CD4-positive, alpha-beta T cell treated with Interleukin-10 for 1 hour (primary cell): ENCODE measurements around the gene CPNE1.

ENCODE experiments used
- DNase-seq: peaks from one replicate; pipeline ENCODE4 v3.0.0-alpha.2; 2020

Gene CPNE1

DNA sequence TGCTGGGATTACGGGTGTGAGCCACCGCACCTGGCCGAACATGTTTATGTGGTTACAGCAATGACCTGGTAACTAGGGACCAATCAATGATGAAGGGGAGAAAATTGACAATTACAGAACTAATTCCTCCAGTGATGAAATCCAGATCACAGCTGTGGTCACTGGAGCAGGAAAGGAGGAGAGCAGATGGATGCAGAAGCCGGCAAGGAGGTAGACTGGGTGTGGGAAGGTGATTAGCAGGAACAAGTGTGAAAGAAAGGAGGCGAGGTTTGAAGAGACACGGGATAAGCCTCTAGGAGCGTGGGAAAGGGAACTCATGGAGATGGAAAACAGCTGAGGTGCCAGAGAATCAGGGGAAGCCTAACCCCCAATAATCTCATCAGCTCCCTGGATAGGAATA lies 66.2 kb downstream of the CPNE1 start:
- no peak for DNase-seq

DNA sequence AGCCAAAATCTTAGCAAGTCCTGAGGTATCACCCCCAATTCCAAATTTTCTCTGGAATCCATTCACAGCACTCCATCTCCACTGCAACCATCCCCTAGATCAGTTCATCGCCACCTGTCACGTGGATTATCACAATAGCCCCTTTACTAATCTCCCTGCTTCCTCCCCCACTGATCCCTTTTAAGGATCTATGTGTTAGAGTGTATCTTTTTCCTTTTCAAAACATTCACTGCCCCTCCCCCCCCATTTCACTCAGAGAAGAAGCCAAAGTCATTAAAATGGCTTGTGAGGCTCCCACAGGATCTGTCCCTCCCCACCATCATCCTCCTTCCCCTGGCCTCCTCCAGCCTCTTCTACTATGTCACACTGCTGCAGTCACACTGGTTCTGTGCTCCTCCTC lies 67.5 kb downstream of the CPNE1 start:
- DNase-seq = no peak

DNA sequence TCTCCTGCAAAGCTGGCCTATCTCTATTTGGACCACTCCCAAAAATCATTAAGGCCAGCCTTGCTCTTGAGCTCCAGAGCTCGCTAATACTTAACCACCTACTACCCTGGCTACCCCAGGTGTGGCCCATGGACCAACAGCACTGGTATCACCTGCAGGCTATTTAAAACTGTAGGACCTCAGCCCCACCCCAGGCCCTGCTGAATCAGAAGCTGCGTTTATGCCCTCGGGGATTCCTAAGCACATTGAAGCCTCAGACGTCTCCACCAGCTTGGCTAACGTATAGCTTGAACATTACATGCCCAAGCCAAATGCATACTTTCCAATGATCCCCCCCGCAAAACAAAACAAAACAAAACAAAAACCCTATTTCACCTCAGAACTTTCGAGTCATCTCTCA lies 68.8 kb downstream of the CPNE1 start:
- no peak for DNase-seq

DNA sequence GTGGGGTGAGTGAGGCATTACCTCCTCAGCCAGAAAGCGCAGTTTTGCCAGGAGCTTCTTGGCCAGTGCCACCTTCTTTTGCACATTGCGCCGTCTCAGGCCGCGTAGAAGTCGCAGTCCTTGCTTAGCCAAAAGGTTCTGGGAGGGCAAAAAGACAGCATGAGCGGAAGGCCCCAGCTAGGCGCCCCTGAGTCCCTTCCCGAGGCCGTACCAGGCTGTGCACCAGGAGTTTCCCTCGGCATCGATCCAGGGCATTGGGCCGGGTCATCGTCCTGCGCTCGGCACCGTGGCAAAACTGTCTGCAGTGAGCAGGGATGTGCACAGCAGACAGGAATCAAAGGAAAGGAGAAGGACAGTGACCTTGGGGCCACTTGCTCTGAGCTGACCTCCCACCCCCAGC lies 69.2 kb downstream of the CPNE1 start:
- no peak for DNase-seq

DNA sequence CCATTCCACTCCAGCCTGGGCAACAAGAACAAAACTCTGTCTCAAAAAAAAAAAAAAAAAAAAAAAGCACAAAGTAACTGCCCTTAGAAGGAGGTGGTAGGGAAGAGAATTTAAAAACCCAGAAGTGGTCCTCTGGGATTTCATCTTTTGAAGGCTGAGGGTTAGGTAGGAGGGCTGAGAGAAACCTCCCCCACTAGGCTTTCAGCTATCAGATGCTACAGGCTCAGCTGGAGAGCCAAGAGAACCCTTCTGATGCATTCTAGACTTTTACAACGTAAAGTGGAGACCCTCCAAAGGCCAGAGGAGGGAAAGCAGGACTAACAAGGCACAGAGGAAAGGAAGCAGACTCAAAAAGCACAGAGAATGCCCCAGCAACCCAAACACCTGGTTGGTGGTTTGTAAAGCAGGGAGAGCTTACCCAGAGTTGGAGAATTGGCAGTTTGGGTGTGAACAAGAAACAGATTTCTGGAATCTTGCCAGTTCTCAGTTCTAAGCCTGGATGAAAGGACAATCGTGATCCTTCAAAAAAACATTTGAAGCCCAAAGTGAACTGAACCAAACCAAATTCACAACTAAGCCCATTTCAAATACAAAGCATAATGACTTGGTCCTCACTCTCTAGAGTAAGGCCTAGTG lies 72.2 kb downstream of the CPNE1 start:
- no peak for DNase-seq

DNA sequence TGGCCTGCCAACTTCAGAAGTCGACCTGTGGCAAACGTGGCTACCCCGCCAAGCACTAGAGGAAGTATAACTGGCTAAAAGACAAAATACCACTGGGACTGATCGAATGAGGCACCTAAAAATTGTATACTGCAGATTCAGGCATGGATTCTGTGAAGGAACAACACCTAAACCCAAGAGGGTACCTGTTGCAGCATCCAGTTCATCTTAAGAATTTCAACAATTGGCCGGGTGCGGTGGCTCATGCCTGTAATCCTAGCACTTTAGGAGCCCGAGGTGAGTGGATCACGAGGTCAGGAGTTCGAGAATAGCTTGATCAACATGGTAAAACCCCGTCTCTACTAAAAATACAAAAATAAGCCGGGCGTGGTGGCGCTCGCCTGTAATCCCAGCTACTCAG lies 76.3 kb downstream of the CPNE1 start:
- no peak for DNase-seq

DNA sequence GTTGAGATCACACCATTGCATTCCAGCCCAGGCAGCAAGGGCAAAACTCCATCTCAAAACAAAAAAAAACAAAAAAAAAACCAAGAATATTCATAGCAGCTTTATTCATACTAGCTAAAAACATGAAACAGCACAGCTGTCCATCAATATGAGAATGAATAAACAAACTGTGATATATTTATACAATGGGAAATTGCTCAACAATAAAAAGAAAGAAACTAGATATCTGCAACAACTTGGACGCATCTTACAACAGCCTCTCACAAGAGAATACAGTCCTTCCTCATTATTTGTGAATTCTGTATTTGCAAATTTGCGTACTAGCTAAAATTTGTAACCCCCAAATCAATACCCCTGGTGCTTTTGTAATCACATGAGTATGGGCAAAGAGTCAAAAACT lies 77.3 kb downstream of the CPNE1 start:
- no peak for DNase-seq

DNA sequence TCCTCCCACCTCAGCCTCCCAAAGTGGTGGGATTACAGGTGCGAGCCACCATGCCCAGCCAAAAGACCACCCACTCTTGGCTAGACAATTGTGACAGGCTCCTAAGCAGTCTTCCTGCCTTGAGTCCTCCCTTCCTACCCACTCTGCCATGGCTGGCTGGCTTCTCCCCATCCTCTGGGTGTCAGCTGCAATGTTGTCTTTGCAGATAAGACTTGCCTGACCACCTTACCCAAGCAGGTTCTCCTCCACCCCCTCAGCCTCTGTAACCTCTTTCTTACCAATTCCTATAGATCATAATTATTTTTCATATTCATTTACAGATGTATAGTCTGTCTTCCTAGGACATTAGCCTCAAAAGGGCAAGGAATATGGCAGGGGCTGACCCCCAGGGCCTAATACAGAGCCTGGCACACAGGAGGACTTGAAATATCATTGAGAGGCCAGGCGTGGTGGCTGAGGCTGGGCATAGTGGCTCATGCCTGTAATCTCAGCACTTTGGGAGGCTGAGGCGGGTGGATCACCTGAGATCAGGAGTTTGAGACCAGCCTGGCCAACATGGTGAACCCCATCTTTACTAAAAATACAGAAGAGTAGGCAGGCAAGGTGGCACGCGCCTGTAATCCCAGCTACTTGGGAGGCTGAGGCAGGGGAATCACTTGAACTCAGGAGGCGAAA lies 77.8 kb downstream of the CPNE1 start:
- no peak for DNase-seq

DNA sequence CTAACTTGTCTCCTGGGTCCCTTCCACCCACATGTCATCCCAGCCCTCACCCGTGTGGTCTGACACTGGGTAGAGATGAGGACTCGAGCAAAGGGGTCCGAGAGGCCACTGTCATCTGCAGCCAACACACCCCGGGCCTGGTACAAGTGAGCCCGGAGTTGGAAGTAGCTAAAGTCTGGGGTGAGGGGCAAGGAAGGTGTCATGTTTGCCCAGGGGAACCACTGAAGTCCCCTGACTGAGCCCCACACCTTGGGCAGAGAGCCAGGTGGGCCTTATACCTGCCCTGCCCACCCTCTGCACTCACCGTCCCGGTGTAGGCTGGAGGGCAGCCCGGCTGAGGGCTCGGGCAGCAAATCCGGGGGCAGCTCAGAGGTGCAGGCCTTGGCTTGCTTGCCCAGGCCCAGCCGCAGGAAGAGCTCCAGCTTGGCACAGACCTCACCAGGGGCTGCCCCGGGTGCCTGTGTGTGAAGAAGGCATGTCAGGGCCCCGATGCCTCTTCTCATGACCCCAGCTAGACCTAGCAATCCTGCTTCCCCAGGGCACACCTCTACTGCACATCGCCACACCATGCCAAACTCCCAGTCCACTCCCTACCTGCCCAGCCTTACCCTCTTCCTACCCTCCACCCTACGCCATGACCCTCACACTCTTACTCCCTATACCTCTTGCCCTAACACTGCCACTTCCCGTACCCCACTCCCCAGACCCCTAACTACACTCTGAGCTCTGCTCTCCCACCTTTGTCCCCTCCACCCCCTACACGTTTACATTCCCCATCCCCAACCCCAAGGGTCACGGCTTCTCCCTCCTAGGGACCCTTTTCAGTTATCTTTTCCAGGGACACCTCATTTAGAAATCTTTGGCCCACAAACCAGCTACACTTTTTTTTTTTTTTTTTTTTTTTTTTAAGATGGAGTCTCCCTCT lies 80.8 kb downstream of the CPNE1 start:
- no peak for DNase-seq

DNA sequence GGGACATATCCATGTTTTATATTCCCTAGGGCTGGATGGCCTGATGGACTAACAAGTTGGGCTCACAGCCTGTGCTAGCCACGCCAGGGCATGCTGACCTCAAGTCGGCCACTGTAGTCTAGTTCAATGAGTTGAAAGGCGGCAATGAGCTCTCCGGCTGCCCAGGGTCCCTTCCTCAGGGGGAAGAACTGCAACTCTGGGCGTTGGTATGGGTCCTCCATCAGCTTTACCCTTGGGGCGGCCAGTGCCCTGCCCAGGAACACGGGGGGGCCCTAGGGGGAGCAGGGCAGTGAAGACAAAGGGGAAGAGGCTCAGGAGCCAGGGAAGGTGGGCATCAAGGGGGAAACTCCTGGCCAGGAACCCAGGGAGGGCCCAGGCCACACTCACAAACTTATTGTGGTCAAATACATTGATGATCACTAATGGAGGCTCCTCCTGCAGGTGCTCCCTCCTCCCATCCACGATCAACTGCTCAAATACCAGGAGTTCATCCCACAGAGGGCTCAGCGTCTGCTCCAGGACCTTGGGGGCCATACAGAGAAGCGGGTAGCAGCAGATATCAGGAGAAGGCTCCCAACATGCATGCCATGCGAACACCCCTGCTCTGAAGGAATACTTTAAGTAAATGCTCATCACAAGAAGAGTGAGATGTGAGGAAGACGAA lies 81.8 kb downstream of the CPNE1 start:
- DNase-seq = no peak

DNA sequence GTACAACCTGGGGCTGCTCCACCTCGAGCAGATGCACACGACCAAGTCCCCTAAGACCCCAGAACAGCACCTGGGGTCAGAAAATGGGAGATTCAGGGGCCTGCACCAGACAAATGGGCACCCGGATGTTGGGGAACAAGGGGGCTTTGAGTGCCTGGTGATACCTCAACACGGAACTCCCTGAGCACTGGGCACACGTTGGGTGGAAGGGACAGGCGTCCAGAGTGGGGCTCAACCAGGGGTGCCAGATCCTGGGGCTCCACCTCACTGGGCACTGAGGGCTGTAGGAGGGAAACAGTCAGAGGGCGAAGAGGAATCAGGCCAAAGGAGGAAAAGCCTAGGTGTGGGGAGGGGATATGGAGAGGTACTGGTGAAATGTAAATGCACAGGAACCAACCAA lies 82.6 kb downstream of the CPNE1 start:
- no peak for DNase-seq

DNA sequence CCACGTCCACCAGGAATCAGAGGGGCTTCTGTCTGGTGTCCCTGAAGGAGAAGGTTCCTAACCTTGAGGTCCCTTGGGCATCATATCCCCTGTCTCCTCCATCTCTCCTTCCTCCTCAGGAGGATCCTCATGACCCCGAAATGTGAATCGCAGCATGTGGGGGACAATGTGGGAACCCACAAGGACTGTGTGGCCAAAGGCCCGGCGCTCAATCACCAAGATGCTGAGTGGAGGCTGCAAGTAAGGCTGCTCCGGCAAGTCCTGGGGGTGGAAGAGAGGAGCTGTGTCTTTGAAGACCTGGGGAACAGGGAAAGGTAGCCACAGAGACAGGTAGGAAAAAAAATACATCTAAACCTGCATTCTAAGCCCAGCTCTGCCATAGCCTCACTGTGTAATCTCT lies 85.5 kb downstream of the CPNE1 start:
- DNase-seq = no peak

DNA sequence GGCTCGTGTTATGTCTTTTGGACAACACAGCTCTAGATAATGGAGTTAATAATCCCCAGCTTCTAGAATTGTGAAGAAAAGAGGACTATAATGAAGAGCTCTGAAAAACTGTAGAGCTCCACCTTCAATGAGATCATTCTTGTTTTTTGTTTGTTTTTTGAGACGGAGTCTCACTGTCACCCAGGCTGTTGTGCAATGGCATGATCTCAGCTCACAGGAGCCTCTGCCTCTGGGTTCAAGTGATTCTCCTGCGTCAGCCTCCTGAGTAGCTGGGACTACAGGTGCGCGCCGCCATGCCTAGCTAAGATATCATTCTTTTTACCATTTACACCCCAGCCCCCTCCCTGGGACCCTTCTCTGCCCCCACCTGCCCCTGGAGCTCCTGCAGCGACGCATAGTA lies 86.2 kb downstream of the CPNE1 start:
- DNase-seq = no peak

DNA sequence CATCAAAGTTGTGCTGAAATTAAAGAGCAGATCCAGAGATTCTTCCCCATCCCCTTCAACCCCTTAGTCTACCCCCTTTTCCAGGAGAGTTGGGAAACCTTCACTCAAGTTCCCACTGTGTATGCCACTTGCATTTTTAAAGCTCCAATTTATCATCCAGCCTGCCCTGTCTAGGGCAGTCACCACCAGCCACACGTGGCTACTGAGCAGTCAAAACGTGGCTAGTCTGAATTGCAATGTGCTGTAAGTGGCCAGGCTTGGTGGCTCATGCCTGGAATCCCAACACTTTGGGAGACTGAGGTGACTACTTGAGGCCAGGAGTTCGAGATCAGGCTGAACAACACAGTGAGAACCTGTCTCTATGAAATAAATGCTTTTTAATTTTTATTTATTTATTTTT lies 87.9 kb downstream of the CPNE1 start:
- no peak for DNase-seq
